ENCODE results near the gene GAGE12J.
"Not testable (repeated sequence)": the region's sequence is repeated elsewhere in the genome, so short reads cannot be mapped to it uniquely, and the experiment has no call there.

GAGE12J gene

GRCh38 chrX:49321737-49322136 lies at the start of gene GAGE12J:
GAGE12J (plus strand) TSS chrX:49322037; CDS start chrX:49323194, 1,157 bp downstream.
- in situ Hi-C loops (cut with MboI; ENCODE audit: low sequenced_read_pairs), result not testable (repeated sequence)

- in situ Hi-C loops (cut with MboI; ENCODE audit: low sequenced_read_pairs), result no loop called here
Measured at GRCh38 chrX:49272421-49272820, 49.4 kb upstream of the GAGE12J start.

GRCh38 chrX:49273181-49273727 lies 48.6 kb upstream of the GAGE12J start:
- in situ Hi-C loops (cut with MboI; ENCODE audit: low sequenced_read_pairs), result no loop called here

- in situ Hi-C loops (cut with MboI; ENCODE audit: low sequenced_read_pairs), result no loop called here
Measured at GRCh38 chrX:49276207-49276606, 45.6 kb upstream of the GAGE12J start.

GRCh38 chrX:49276671-49277534 lies 44.9 kb upstream of the GAGE12J start:
- in situ Hi-C loops (cut with MboI; ENCODE audit: low sequenced_read_pairs), result no loop called here

- in situ Hi-C loops (cut with MboI; ENCODE audit: low sequenced_read_pairs), result no loop called here
Measured at GRCh38 chrX:49277535-49277830, 44.4 kb upstream of the GAGE12J start.

- in situ Hi-C loops (cut with MboI; ENCODE audit: low sequenced_read_pairs), result no loop called here
Measured at GRCh38 chrX:49278081-49278480, 43.8 kb upstream of the GAGE12J start.

- in situ Hi-C loops (cut with MboI; ENCODE audit: low sequenced_read_pairs), result no loop called here
Measured at GRCh38 chrX:49282647-49283011, 39.2 kb upstream of the GAGE12J start.

- in situ Hi-C loops (cut with MboI; ENCODE audit: low sequenced_read_pairs), result no loop called here
Measured at GRCh38 chrX:49284212-49284611, 37.6 kb upstream of the GAGE12J start.

- in situ Hi-C loops (cut with MboI; ENCODE audit: low sequenced_read_pairs), result no loop called here
Measured at GRCh38 chrX:49286136-49286535, 35.7 kb upstream of the GAGE12J start.

GRCh38 chrX:49286581-49286980 lies 35.3 kb upstream of the GAGE12J start:
- in situ Hi-C loops (cut with MboI; ENCODE audit: low sequenced_read_pairs), result no loop called here

GRCh38 chrX:49287665-49288064 lies 34.2 kb upstream of the GAGE12J start:
- in situ Hi-C loops (cut with MboI; ENCODE audit: low sequenced_read_pairs), result no loop called here

GRCh38 chrX:49290215-49290614 lies 31.6 kb upstream of the GAGE12J start:
- in situ Hi-C loops (cut with MboI; ENCODE audit: low sequenced_read_pairs), result no loop called here

GRCh38 chrX:49291615-49292337 lies 30.1 kb upstream of the GAGE12J start:
- in situ Hi-C loops (cut with MboI; ENCODE audit: low sequenced_read_pairs), result no loop called here

- in situ Hi-C loops (cut with MboI; ENCODE audit: low sequenced_read_pairs), result no loop called here
Measured at GRCh38 chrX:49292400-49293362, 29.2 kb upstream of the GAGE12J start.

- in situ Hi-C loops (cut with MboI; ENCODE audit: low sequenced_read_pairs), result not testable (repeated sequence)
Measured at GRCh38 chrX:49299293-49299692, 22.5 kb upstream of the GAGE12J start.

- in situ Hi-C loops (cut with MboI; ENCODE audit: low sequenced_read_pairs), result no loop called here
Measured at GRCh38 chrX:49300703-49301102, 21.1 kb upstream of the GAGE12J start.

- in situ Hi-C loops (cut with MboI; ENCODE audit: low sequenced_read_pairs), result no loop called here
Measured at GRCh38 chrX:49303346-49303745, 18.5 kb upstream of the GAGE12J start, which contains the start of gene GAGE10. GAGE10 (plus strand) TSS chrX:49303646; CDS start chrX:49304860, 1,214 bp downstream.

- in situ Hi-C loops (cut with MboI; ENCODE audit: low sequenced_read_pairs), result not testable (repeated sequence)
Measured at GRCh38 chrX:49307775-49308174, 14.1 kb upstream of the GAGE12J start.

GRCh38 chrX:49308604-49309269 lies 13.1 kb upstream of the GAGE12J start:
- in situ Hi-C loops (cut with MboI; ENCODE audit: low sequenced_read_pairs), result no loop called here
